Left renal cortex interstitium (tissue), 4 donors: ENCODE data around the gene CNST. TPM values are rescaled to one million over a fixed set of nuclear protein-coding genes. Genes with fewer than 3 reads are reported as not detected.
"Not testable (repeated sequence)": the region's sequence is repeated elsewhere in the genome, so short reads cannot be mapped to it uniquely, and the experiment has no call there.

Experiments
- DNase-seq, 4 donors: peaks; one replicate each; pipeline ENCODE4 v3.0.0-alpha.2; 2013; ENCODE audit warnings: low read depth in 4 of 4, low spot score in 2 of 4, missing footprints in 1 of 4
- polyA plus RNA-seq, 4 donors: library from polyadenylated mRNA; unstranded; fragments of 120-200 nt; gene quantifications; one replicate each; pipeline ENCODE4 v1.2.1, GENCODE V29; 2013; ENCODE audit not compliant: insufficient read length in 4 of 4

CNST gene
- polyA plus RNA-seq, 4 donors = 19.1 to 22.8 (median 21.0) TPM

GRCh38 chr1:246659594-246660140 lies 93.4 kb downstream of the CNST start:
- DNase-seq = no peak

GRCh38 chr1:246661451-246661850 lies 95.2 kb downstream of the CNST start:
- no peak for DNase-seq

GRCh38 chr1:246667773-246668172 lies 101.5 kb downstream of the CNST start:
- DNase-seq = no peak

GRCh38 chr1:246669659-246670058 lies 103.4 kb downstream of the CNST start:
- DNase-seq = no peak

- DNase-seq = no peak
Measured at GRCh38 chr1:246674049-246674448, 107.8 kb downstream of the CNST start.

- no peak for DNase-seq
Measured at GRCh38 chr1:246677842-246678241, 111.6 kb downstream of the CNST start.

- no peak for DNase-seq
Measured at GRCh38 chr1:246678816-246679793, 112.8 kb downstream of the CNST start.

GRCh38 chr1:246679794-246680177 lies 113.5 kb downstream of the CNST start:
- DNase-seq = no peak

- DNase-seq = no peak
Measured at GRCh38 chr1:246680190-246680589, 113.9 kb downstream of the CNST start.

- no peak for DNase-seq
Measured at GRCh38 chr1:246680696-246681130, 114.5 kb downstream of the CNST start.

GRCh38 chr1:246681900-246682895 lies 115.9 kb downstream of the CNST start:
- no peak for DNase-seq

- DNase-seq = no peak
Measured at GRCh38 chr1:246683521-246683920, 117.3 kb downstream of the CNST start.

GRCh38 chr1:246687002-246687401 lies 120.7 kb downstream of the CNST start:
- DNase-seq = no peak

- no peak for DNase-seq
Measured at GRCh38 chr1:246689409-246690008, 123.3 kb downstream of the CNST start.

GRCh38 chr1:246690100-246690499 lies 123.8 kb downstream of the CNST start:
- no peak for DNase-seq

- no peak for DNase-seq
Measured at GRCh38 chr1:246691622-246692495, 125.6 kb downstream of the CNST start.

- DNase-seq = not testable (repeated sequence)
Measured at GRCh38 chr1:246694213-246694895, 128.1 kb downstream of the CNST start.

GRCh38 chr1:246695136-246695535 lies 128.9 kb downstream of the CNST start:
- DNase-seq = no peak

GRCh38 chr1:246695666-246696065 lies 129.4 kb downstream of the CNST start:
- DNase-seq = no peak
